K562 (cell line): Measurements from ENCODE around the gene CAST. TPM values are rescaled to one million over a fixed set of nuclear protein-coding genes. Genes with fewer than 3 reads are reported as not detected.
A peak's percentile ranks its signal among the peaks of the same experiment; 100 is the strongest.

Source experiments
- CHD7 ChIP-seq: fragments of 200-600 bp; sonication (generic); IDR thresholded peaks from one replicate; pipeline ENCODE4 v1.6.1; 2012; ENCODE audit warnings: mild to moderate bottlenecking, low read depth, low read length, inconsistent platforms
- HDGF ChIP-seq: fragments of 450-650 bp; IDR thresholded peaks from 2 replicates; pipeline ENCODE4 v1.6.1; 2016
- RAD21 ChIP-seq, 2 experiments: fragments of 250-450 bp in 1 of 2; fragments of 450-650 bp in 1 of 2; sonication (Bioruptor Pico) in 1 of 2; formaldehyde crosslinking in 1 of 2; IDR thresholded peaks in 1 of 2; conservative IDR thresholded peaks in 1 of 2; 2 replicates each; pipeline versions ENCODE4 v1.4.0 to v1.8.0; 2020 to 2022; ENCODE audit warnings: mild to moderate bottlenecking in 2 of 2, moderate library complexity in 1 of 2
- RBM22 ChIP-seq: fragments of 200-400 bp; formaldehyde crosslinking; IDR thresholded peaks from 2 replicates; pipeline ENCODE4 v1.6.1; 2018; ENCODE audit warnings: low read length, low read depth; ENCODE audit not compliant: poor library complexity, severe bottlenecking
- TAF7 ChIP-seq: fragments of 450-650 bp; IDR thresholded peaks from 2 replicates; pipeline ENCODE4 v1.6.1; 2016; ENCODE audit warnings: missing genetic modification characterization, missing compliant biosample characterization
- TAF9B ChIP-seq: fragments of 450-650 bp; IDR thresholded peaks from 2 replicates; pipeline ENCODE4 v1.6.1; 2018; ENCODE audit warnings: mild to moderate bottlenecking; ENCODE audit not compliant: partially characterized antibody
- ZC3H11A ChIP-seq: IDR thresholded peaks from 2 replicates; pipeline ENCODE4 v1.6.1; 2012; ENCODE audit warnings: low read depth, low read length, improper control_type of control experiment
- ZFP36 ChIP-seq: fragments of 150-350 bp; IDR thresholded peaks from 2 replicates; pipeline ENCODE4 v1.6.1; 2018; ENCODE audit warnings: low read length, low read depth; ENCODE audit not compliant: partially characterized antibody
- ZNF124 ChIP-seq: sonication (generic); formaldehyde crosslinking; IDR thresholded peaks from 2 replicates; pipeline ENCODE4 v1.8.1; 2022; ENCODE audit warnings: missing genetic modification reagents
- ZNF518B ChIP-seq: fragments of 250-450 bp; sonication (Bioruptor Pico); IDR thresholded peaks from 2 replicates; pipeline ENCODE4 v1.5.0; 2021; ENCODE audit warnings: mild to moderate bottlenecking, moderate library complexity
- ZNF586 ChIP-seq: fragments of 450-650 bp; formaldehyde crosslinking; conservative IDR thresholded peaks from 2 replicates; pipeline ENCODE4 v1.4.0; 2020; ENCODE audit warnings: mild to moderate bottlenecking, moderate library complexity
- polyA plus RNA-seq, 8 experiments: library from polyadenylated mRNA; depleted of rRNA in 4 of 8; stranded (reverse) in 5 of 8; unstranded in 3 of 8; fragments of >200 nt; fragmentation: Nextera tagmentation in 2 of 8; fragmentation: Illumina TruSeq in 1 of 8; extraction: Ambion mirVana in 2 of 8; extraction: Trizol in 1 of 8; gene quantifications; 2 replicates each; pipeline versions ENCODE4 v1.2.1 to v1.2.3, GENCODE V29; 2011 to 2014; ENCODE audit warnings: inconsistent platforms in 1 of 8, missing spikeins in 1 of 8
- total RNA-seq, 7 experiments: library from RNA; depleted of rRNA in 6 of 7; stranded (reverse); fragments of >200 nt in 6 of 7; fragmentation: Illumina TruSeq in 2 of 7; extraction: Trizol in 2 of 7; gene quantifications; 2 replicates each; pipeline versions ENCODE4 v1.2.1 to v1.2.3, GENCODE V29; 2011 to 2021; ENCODE audit warnings: low replicate concordance in 1 of 7

Gene CAST
- total and polyA plus RNA-seq, 9 of the 15 experiments (the other 6 are each of a cell fraction or from before 2014, with no cell fraction given), result 55.5 to 136 (median 86.1) TPM

GRCh38 chr5:96808868-96809558 lies 146.8 kb downstream of the CAST start (continued):
- no peak for TF ChIP-seq ZNF518B (CRISPR knock-in tag)
- no peak for TF ChIP-seq CHD7
- no peak for TF ChIP-seq TAF9B
- 0 out of 4 replicates have a peak, but pooled peaks of 1 of the 2 experiments have one; percentile 9 for TF ChIP-seq RAD21 (CRISPR knock-in tag; conservative IDR thresholded peaks at IDR 0.05 in 1 of 2, IDR thresholded peaks at IDR 0.05 in 1 of 2)
- TF ChIP-seq HDGF, result no peak
- TF ChIP-seq TAF7, result peak; percentile 94
- TF ChIP-seq ZFP36, result no peak
- peak; percentile 79; the same call in 1 of the 2 replicates for TF ChIP-seq ZNF586 (CRISPR knock-in tag)
- TF ChIP-seq RBM22, result no peak
- no peak for TF ChIP-seq ZC3H11A
- TF ChIP-seq ZNF124 (CRISPR knock-in tag), result no peak
